Spleen (tissue), 7 donors: ENCODE results near the gene HTATIP2.
"Not testable (repeated sequence)": the region's sequence is repeated elsewhere in the genome, so short reads cannot be mapped to it uniquely, and the experiment has no call there.

ENCODE experiments used
- CTCF ChIP-seq, 11 experiments: fragments of 200-600 bp in 7 of 11; fragments of 450-650 bp in 4 of 11; sonication (generic) in 4 of 11; IDR thresholded peaks in 8 of 11; conservative IDR thresholded peaks in 3 of 11; 1 replicate in 7 of 11; 2 replicates in 4 of 11; pipeline versions ENCODE4 v1.4.0 to v1.8.0; 2016 to 2021; ENCODE audit warnings: antibody characterized with exemption in 11 of 11, inconsistent platforms in 4 of 11, mild to moderate bottlenecking in 1 of 11
- POLR2A ChIP-seq, 3 donors: fragments of 450-650 bp; IDR thresholded peaks; one replicate each; pipeline ENCODE4 v1.5.1; 2017; ENCODE audit warnings: antibody characterized with exemption in 3 of 3, mild to moderate bottlenecking in 1 of 3
- POLR2AphosphoS5 ChIP-seq, 3 donors: sonication (generic); formaldehyde crosslinking; IDR thresholded peaks; one replicate each; pipeline ENCODE4 v1.5.1; 2017; ENCODE audit warnings: antibody characterized with exemption in 3 of 3
- donor health status: DM: no; HTN: no; CAD: no; lungs with moderate emphysema.
- donor health status: DM: no; HTN: no; CAD: no.
- donor health status: DM: no; HTN: no; CAD: no.

- TF ChIP-seq POLR2A (IDR thresholded peaks at IDR 0.05); POLR2AphosphoS5 (IDR thresholded peaks at IDR 0.05); CTCF (IDR thresholded peaks at IDR 0.05 in 8 of 11, conservative IDR thresholded peaks at IDR 0.05 in 3 of 11): not testable (repeated sequence)
These were observed 2.0 kb downstream of the HTATIP2 start for GRCh38 chr11:20365465-20365864.
